HG02571 (cell line): Measurements from ENCODE around the gene NDFIP2.
"Not testable (repeated sequence)": the region's sequence is repeated elsewhere in the genome, so short reads cannot be mapped to it uniquely, and the experiment has no call there.

Source experiments
- ATAC-seq: cut with Tn5 transposase; IDR thresholded peaks from one replicate; pipeline ENCODE4 v1.9.1; 2021; ENCODE audit warnings: mild to moderate bottlenecking, moderate library complexity; ENCODE audit not compliant: unreplicated experiment

Gene NDFIP2

GRCh38 chr13:79585033-79585432 lies 104.1 kb downstream of the NDFIP2 start:
- no peak for ATAC-seq

- ATAC-seq: no peak
These were observed 108.8 kb downstream of the NDFIP2 start for GRCh38 chr13:79589603-79590393.

GRCh38 chr13:79590394-79590676 lies 109.4 kb downstream of the NDFIP2 start:
- no peak for ATAC-seq

- no peak for ATAC-seq
These were observed 110.5 kb downstream of the NDFIP2 start for GRCh38 chr13:79591493-79591892.

- no peak for ATAC-seq
These were observed 112.2 kb downstream of the NDFIP2 start for GRCh38 chr13:79593121-79593520.

GRCh38 chr13:79593641-79594275 lies 112.8 kb downstream of the NDFIP2 start:
- no peak for ATAC-seq

GRCh38 chr13:79600146-79600545 lies 119.2 kb downstream of the NDFIP2 start:
- ATAC-seq: not testable (repeated sequence)

GRCh38 chr13:79602936-79603335 lies 122.0 kb downstream of the NDFIP2 start:
- ATAC-seq: no peak

- no peak for ATAC-seq
These were observed 123.8 kb downstream of the NDFIP2 start for GRCh38 chr13:79604752-79605151.
